ENCODE data around the gene PRIMA1. TPM values are rescaled to one million over a fixed set of nuclear protein-coding genes. Genes with fewer than 3 reads are reported as not detected.
"Not testable (repeated sequence)": the region's sequence is repeated elsewhere in the genome, so short reads cannot be mapped to it uniquely, and the experiment has no call there.

PRIMA1 gene, protein sequence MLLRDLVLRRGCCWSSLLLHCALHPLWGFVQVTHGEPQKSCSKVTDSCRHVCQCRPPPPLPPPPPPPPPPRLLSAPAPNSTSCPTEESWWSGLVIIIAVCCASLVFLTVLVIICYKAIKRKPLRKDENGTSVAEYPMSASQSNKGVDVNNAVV
- polyA plus RNA-seq (2012; ENCODE audit: insufficient read depth, insufficient read length): not detected

DNA sequence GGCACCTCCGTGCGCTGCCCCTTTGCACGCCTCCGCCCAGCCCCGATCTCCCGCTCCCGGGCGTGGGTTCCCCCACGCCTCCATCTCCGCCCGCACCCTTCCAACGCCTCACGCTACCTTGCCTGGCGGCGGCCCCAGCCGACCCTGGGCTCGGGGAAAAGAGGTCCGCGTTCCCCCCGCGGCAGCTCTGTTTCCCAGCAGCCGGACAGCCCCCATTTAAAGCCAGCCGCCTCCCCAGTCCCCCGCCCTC, at the start of gene PRIMA1:
Gene PRIMA1, minus strand, starts transcription at position 193 of the 250 bp plus-strand sequence. CDS start 767 bp downstream, outside the sequence.
- no peak for DNase-seq (ENCODE audit: low read depth, low spot score)
- no peak within 1 kb of the TSS for H3K4me3 ChIP-seq (ENCODE audit: low read length)

- DNase-seq (ENCODE audit: low read depth, low spot score): no peak
- no peak overlapping the region for H3K4me3 ChIP-seq (ENCODE audit: low read length)
These were observed 46.5 kb upstream of the PRIMA1 start for GRCh38 chr14:93834699-93835371.

DNA sequence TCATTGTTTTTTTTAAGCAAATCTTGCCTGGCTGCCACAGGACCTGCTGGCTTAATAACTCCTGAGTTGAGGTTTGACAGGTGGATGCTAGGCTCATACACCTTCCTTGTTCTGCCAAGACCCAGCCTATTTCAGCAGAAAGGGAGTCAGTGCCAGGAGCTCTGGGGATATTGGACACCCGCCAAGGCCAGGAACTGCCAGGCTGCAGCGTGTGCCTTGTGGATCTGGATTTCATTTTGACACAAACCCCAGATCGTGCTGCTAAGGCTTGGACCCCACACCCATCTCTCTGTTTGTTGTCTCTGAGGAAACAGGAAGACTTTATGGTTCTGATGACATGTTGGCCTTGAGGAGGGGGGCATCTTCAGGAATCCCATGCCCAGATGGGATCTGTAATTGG, 44.4 kb upstream of the PRIMA1 start:
- H3K4me3 ChIP-seq (ENCODE audit: low read length): no peak overlapping the region
- DNase-seq (ENCODE audit: low read depth, low spot score): no peak

GRCh38 chr14:93832081-93832480, 43.8 kb upstream of the PRIMA1 start:
- H3K4me3 ChIP-seq (ENCODE audit: low read length): no peak overlapping the region
- DNase-seq (ENCODE audit: low read depth, low spot score): no peak

DNA sequence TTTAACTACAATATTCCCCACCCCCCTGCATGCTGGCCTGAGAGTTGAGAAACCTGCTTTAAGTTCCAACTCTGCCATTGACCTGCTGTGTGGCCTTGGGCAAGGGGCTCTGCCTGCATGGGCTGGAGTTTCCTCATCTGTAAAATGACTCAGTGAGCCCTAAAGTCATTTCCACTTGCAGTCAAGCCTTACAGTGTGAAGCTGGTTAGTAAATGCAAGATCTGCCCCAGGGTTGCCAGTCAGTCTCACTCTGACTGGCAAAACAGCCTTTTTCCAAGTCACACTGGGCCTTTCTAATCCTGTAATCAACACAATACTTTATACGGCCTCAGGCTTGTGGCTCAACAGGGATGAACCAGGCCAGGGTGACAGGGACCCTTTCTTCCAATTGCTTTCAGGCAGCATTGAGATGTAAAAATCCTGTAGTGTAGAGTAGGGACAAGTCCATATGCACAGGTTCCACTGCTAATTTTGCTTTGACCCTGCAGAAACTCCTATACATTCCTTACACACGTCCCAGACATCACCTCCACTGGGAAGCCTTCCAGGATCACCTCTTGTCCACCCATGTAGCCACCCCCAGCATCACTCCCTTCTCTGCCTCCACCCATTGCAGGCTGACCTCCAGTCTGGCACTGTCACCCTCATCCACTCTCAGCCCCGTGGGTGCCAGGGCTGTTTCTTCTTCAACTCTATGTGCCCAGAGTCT, 42.6 kb upstream of the PRIMA1 start:
- DNase-seq (ENCODE audit: low read depth, low spot score): no peak
- no peak overlapping the region for H3K4me3 ChIP-seq (ENCODE audit: low read length)

DNA sequence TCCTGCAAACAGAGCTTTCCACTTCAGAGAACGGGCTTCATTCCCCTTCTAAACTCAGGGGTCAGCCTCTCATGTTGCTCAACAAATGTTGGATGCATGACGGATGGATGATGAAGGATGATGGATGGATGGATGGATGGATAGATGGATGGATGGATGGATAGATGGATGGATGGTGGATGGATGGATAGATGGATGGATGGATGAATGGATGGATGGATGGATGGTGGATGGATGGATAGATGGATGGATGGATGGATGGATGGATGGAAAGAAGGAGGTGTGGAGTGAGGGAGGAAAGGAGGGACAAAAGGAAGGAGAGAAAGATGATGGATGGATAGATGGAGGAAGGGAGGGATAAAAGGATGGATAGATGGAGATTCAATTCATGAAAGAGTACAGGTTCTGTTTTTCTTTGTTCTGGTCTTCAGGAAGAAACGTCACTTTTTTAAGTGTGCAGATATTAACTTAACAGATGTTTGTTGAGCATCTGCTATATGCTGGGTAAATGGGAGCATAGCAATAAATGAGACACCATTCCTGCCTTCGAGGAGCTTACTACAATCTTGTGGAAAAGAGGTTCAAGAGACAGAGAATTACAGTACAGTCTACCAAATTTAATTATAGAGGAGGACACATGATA, 41.7 kb upstream of the PRIMA1 start:
- no peak for DNase-seq (ENCODE audit: low read depth, low spot score)
- no peak overlapping the region for H3K4me3 ChIP-seq (ENCODE audit: low read length)

GRCh38 chr14:93825235-93825553, 36.9 kb upstream of the PRIMA1 start:
- H3K4me3 ChIP-seq (ENCODE audit: low read length): no peak overlapping the region
- no peak for DNase-seq (ENCODE audit: low read depth, low spot score)

- no peak overlapping the region for H3K4me3 ChIP-seq (ENCODE audit: low read length)
- no peak for DNase-seq (ENCODE audit: low read depth, low spot score)
These were observed 36.4 kb upstream of the PRIMA1 start for GRCh38 chr14:93824518-93825234.

DNA sequence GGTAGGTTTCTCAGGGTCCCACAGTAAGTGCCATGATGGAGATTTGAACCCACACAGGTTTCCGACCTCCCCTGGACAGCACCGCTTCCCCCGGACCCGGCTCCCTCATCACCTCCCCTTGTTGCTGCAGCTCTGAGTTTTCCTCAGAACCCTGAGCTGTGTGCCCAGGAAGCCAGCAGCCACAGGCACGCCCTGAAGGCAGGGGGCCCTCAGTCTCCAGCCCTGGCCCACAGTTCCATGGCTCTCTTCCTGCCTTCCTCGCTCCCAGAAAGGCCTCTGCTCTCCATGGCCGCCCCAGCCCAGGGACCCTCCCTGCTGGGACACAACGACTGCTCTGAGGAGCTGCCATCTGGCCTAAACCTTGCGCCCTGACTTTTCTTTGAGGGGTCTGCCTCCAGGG, 35.8 kb upstream of the PRIMA1 start:
- DNase-seq (ENCODE audit: low read depth, low spot score): no peak
- no peak overlapping the region for H3K4me3 ChIP-seq (ENCODE audit: low read length)

DNA sequence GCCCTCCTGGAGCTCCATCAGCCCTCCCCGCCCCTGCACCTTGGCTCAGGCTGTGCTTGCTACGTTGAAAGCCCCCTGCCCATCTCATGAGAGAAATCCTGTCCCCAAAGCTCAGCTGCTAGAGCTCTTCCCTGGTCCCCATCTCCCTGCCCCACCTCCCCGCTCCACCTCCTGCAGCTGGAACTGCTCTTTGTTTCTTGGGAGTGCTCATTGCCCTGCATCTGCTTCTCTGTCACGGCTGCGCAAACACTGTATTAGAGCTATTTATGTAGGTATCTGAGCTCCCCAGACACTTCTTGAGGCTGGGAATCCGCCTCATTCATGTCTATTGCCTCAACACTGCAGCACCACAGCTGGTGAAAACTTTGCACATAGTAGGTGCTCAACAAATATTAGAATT, 32.8 kb upstream of the PRIMA1 start:
- no peak for DNase-seq (ENCODE audit: low read depth, low spot score)
- no peak overlapping the region for H3K4me3 ChIP-seq (ENCODE audit: low read length)

- no peak overlapping the region for H3K4me3 ChIP-seq (ENCODE audit: low read length)
- DNase-seq (ENCODE audit: low read depth, low spot score): no peak
These were observed 30.6 kb upstream of the PRIMA1 start for GRCh38 chr14:93818857-93819256.

DNA sequence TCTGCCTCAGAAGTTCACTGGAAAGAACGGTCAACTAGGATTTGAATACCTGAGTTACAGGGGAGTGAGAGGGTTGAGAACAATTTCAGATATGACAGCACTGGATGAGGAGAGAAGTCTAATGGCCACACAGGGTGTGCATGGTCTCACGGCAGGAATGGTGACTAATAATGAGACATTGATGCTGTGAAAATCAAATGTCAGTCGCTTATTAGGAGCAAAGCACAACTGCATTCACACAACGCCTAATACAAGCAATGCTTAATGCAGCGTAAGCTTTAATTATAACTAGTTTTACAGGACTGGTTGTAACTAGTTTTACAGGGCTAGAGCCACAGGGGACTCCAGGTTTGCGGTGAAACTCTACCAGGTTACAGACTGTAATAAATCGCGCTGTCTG, 23.4 kb upstream of the PRIMA1 start:
- H3K4me3 ChIP-seq (ENCODE audit: low read length): no peak overlapping the region
- DNase-seq (ENCODE audit: low read depth, low spot score): no peak

DNA sequence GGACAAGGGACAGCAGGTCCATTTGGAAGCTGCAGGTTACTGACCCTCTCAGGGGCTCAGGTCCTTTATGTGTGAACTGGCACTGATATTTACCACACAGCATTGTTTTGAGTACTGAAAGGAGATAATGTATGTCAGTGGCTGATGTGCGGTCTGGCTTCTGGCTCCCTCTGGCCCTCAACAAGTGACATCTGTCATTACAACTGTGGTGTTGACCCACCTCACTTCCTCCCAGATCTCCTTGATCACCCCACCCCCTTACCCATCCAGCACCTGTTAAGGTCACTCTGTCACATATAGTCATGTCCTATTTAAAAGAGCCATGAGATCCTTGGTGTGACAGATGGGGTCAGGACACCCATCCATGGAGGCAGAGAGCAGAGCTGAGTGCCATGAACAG, 22.7 kb upstream of the PRIMA1 start:
- H3K4me3 ChIP-seq (ENCODE audit: low read length): no peak overlapping the region
- DNase-seq (ENCODE audit: low read depth, low spot score): no peak

GRCh38 chr14:93809491-93810420, 21.5 kb upstream of the PRIMA1 start:
- not testable (repeated sequence) for H3K4me3 ChIP-seq (ENCODE audit: low read length); DNase-seq (ENCODE audit: low read depth, low spot score)

- DNase-seq (ENCODE audit: low read depth, low spot score): no peak
- no peak overlapping the region for H3K4me3 ChIP-seq (ENCODE audit: low read length)
These were observed 16.4 kb upstream of the PRIMA1 start for GRCh38 chr14:93804654-93805053.

DNA sequence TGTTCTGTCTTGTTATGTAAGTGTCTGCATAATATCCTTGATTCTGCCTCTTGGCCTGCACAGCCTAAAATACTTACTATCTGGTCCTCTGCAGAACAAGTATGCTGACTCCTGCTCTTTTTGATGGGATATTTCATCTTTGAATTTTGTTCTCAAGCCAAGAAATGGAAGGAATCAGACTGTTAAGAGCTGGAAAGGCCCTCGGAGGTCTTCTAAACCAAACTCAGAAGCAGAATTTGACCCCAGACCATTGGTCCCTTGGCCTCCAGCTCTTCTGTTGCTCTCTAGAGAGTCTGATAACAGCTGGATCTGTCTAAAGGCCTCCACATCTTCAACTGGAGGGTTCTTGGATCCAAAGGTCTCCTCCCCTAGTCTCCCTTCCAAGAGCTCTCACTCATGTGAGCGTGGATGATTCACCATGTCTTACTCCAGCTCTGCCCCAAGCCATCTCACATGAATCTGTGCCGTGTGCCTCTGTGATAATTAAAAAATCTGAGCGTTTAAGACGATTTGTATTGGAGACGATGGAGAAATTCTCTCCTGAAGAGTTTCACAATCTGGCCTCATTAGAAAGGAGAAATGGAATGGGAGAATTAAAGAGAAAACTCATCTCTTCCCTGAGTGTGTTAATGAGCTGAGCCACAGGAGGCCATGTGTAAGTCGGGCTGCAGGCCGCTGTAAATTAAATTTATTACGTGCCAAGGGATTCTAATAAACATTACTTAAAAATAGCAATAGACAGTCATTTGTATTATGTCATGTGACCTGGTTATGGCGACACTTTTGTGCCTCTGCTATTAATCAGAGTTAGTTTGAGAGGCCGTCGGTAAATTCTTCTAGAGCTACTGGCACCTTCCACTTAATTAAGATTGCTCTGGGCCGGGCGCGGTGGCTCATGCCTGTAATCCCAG, 15.4 kb upstream of the PRIMA1 start:
- no peak overlapping the region for H3K4me3 ChIP-seq (ENCODE audit: low read length)

DNA sequence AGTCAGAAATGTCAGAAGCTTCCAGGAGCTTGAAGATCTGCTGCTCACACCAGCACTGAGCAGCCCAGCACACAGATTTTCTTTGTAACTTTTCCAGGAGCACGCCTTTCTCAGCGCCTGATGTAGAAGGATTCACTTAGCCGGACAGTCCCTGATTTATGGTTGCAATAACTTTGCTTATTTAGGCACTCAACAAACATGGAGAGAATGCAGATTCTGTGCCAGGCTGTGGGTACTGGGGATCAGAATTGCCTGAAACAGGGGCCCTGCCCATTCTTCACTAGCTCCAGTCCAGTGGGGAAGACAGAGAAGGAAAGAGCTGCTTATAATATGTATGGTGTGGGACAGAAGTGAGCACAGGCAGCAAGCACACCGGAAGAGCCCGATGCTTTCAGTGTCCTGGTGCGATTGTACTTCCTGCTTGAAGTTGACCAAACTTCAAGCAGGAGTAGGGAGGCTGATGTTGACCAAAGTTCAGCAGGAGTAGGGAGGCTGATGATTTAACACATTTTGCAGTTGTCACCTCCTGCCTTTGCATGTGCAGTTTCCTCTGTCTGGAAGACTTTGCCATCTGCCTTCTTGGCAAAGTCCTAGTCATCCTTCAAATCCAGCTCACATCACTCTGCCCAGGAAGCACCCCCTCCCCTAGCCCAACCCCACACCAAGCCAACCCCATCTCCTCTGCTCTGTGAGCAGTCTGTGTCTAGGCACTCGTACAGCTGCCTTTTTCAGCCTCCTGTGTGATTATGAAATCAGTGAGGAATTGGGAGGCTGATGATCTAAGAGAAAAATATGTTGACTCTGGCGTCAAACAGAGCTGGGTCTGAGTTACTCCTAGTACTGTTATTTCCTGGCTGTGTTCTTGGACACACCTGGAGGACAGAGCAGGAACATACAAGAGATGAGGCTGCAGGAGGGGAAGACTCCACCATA, 12.0 kb upstream of the PRIMA1 start:
- DNase-seq (ENCODE audit: low read depth, low spot score): no peak
- H3K4me3 ChIP-seq (ENCODE audit: low read length): no peak overlapping the region

More for the DNA sequence above, 15.4 kb upstream of the PRIMA1 start:
- no peak for DNase-seq (ENCODE audit: low read depth, low spot score)
